GM12892 (cell line): Measurements from ENCODE around the gene BICRA.

Experiments used
- POLR2A ChIP-seq: IDR thresholded peaks from 2 replicates; pipeline ENCODE4 v1.6.1; 2011; ENCODE audit warnings: low read depth, low read length, control low read depth
- TAF1 ChIP-seq: IDR thresholded peaks from 2 replicates; pipeline ENCODE4 v1.6.1; 2011; ENCODE audit warnings: low read depth, mild to moderate bottlenecking, control low read depth, low read length, borderline replicate concordance

- TF ChIP-seq POLR2A (no peak), TAF1 (no peak)
Observed at GRCh38 chr19:47730910-47731309, 122.0 kb downstream of the BICRA start.
